Stimulated activated CD8-positive, alpha-beta memory T cell treated with anti-CD3 and anti-CD28 coated beads, Interleukin-4, amount 100 ng/mL, for 48 hours (primary cell): ENCODE measurements around the gene TK1.

Experiments used
- DNase-seq: peaks from one replicate; pipeline ENCODE4 v3.0.0-alpha.2; 2020

The TK1 gene

DNA sequence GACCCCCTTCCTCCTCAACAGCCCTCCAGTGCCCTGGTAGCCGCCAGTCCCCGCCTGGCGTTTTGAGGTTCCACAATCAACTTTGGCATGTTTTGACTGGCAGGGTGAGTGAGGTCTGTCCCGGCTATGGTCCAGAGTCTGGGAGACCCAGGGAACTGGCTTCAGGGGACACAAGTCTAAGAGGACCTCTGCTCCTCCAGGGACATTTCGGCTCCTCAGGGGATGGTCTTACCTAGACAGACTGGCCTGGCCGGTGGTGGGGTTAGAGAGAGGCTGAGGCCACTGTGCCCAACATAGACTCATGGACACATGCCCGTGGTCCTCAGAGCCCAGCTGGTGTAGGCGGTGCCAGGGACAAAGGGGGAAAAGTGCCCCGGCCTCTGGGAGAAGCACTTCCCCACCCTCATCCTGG, 54.1 kb downstream of the TK1 start:
- peak; percentile 52 for DNase-seq

DNA sequence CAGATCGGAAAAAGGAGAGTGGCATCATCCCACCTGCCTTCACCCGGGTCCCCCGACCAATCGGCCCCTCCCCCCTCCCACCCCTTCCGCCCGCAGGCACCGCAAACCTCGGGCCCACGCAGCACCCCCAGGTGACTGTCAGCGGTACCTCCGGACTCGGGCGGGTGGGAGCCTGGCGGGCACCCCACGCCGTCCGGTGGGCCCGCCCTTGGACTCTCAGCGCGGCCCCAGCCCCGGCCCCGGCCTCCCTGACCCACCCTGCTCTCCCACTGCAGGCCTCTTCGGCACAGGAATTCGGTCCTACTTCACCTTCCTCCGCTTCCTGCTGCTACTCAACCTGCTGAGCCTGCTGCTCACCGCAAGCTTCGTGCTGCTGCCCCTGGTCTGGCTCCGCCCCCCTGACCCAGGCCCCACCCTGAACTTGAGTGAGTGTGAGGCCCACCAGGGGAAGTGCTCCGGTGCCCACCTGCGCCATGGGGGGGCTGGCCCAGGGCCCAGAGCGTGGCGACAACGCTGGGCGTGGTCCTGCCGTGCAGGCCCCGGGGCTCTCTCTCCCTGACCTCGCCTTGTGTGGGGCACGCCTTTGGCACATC, 54.7 kb downstream of the TK1 start:
- peak; percentile 83 for DNase-seq

DNA sequence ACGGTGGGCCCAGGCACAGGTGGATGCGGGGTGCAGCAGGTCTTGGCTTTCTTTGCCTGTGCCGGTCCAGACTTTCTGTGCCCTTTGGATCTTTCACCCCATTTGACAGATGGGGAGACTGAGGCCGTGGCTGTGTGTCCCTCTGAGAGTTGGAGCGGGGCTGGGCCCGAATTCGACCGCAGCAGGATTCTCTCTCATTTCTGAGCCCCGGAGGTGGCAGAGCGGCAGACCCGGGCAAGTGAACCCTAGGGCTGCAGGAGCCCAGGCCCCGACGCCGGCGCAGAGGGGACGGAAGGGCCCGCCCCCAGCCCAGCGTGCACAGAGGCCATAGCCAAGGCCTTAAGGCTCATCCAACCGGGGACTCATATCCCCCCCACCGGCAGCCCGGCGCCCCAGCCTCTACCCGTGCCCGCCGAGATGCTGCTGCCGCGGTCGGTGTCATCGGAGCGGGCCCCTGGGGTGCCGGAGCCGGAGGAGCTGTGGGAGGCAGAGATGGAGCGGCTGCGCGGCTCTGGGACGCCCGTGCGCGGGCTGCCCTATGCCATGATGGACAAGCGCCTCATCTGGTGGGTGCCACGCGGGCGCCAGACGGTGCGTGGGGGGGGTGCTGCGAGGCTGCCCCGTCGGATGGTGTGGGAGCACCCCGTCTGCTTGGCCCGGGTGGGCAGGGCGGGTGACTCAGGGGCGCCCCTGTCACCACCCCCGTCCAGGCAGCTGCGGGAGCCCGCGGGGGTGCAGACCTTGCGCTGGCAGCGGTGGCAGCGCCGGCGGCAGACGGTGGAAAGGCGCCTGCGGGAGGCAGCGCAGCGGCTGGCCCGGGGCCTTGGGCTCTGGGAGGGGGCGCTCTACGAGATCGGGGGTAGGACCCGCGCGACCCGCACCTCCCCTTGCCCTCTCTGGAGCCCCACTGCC, 55.4 kb downstream of the TK1 start:
- DNase-seq, result peak; percentile 77

DNA sequence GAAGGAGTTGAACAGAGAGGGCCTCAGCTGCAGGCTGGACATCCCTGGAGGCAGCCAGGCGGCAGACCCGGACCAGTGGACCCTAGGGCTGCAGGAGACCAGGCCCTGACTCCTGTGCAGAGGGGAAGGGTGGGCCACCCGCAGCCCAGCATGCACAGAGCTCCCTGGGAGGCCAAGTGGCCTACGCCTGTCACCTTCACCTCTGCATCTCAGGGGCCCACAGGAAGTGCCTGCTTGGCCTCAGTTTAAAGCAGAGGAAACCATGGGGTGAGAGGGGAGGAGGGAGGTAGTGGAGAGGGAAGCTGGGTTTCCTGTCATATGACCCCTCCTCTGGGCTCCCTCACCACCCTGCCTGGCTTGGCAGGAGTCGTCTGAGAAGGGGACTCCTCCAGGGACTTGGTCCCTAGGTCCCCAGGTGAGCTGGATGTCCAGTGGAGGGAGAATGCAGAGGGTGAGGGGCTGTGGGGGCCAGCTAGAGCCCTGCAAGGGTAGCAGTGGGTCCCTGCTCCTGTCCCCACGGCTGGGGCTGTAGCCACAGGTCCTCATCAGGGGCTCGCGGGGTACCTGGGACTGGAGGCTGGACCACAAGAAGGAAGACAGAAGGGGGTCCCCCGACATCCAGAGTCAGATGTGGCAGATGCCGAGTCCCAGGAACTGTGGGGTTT, 56.3 kb downstream of the TK1 start, which contains the start of gene TMC8:
TSS of gene TMC8 (plus strand) at position 335 of the 665 bp plus-strand sequence. CDS start 818 bp downstream, outside the sequence.
- peak; percentile 81 for DNase-seq

DNA sequence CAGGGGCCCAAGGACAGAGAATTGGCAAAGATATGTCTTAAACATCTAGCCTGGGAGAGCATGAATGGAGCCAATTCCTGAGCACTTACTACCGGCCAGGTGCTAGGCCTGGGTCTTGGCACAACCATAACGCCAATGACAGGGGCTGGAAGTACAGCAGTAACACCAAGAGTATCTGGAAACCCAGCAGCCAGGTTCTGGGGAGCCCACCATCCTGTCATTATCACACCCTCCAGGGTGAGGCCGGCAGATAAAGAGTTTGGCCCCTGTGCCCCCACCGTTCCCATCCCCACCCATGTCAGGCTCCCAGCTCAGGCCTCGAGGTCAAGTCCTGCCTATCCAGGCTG, 56.8 kb downstream of the TK1 start:
- DNase-seq, result no peak

DNA sequence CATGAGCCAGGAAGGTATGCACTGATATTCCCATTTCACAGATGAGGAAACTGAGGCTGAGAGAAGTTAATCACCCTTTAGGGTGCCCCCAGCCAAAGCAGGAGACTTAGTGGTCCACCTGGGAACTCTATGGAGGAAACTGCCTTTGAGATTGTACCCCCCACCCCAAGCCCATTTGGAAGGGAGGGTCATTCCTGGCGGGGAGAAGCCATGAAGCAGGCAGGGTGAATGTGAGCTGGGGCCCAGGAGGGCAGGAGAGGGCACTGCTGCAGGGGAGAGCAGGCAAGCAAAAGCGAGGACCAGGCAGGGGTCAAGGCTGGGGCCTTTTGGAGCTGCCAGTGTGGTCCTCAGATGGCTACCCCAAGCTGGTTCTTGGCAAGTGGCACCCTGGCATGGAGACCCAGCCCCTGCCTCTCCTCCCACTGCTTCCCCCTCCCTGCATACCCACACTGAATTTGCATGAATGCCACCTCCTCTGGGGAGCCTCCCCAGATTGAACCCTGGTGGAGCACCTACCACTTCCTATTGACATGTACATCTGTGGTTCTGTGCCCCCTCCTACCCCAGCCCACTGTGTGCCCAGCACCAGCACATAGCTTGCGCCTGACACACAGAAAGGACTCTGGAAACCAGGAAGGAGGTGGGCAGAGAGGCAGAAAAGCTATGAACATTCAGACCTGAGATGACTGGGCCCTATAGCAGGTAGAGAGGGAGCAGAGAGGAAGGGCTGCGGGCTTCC, 57.3 kb downstream of the TK1 start:
- DNase-seq, result no peak

DNA sequence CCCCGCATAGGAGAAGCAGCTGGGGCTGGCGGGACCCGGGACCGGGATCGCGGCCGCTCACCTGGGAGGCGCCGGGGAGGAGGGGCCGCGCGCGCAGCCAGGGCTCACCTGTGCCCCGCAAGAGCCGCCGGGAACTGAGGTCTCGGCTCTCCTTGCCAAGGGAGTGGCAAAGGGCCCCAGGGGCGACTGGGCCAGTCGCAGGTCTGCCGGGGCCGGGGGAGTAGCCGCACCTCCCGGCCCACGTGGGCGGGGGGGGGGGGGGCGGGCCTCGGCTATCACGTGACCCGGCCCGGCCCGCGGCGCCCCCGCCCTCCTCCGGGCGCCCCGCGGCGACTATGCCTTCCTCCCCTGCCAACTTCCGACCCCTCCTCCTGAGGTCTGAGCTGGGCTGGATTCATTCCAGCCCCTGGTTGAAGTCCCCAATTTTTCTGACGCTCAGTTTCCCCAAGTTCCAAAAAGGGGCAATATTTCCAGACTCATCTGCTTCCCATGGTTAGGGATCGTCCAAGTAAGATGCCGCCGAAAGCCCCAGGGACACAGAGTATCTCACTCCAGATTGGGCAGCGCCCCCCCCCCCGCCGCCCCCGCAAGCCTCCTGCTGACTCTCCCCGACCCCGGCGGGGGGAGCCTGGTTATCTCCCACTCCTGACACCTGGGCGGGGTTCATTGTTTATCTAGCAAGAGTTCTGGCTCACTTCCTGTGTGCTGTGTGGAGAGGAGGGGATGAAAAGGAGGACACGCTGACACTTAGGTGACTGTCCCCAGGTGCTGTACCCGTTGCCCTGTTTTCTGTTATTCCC, 58.1 kb downstream of the TK1 start, which contains the start of gene TMC6:
TSS of gene TMC6 (minus strand) at position 205 of the 800 bp plus-strand sequence. CDS start 1,923 bp downstream, outside the sequence.
- DNase-seq, result peak; percentile 73

DNA sequence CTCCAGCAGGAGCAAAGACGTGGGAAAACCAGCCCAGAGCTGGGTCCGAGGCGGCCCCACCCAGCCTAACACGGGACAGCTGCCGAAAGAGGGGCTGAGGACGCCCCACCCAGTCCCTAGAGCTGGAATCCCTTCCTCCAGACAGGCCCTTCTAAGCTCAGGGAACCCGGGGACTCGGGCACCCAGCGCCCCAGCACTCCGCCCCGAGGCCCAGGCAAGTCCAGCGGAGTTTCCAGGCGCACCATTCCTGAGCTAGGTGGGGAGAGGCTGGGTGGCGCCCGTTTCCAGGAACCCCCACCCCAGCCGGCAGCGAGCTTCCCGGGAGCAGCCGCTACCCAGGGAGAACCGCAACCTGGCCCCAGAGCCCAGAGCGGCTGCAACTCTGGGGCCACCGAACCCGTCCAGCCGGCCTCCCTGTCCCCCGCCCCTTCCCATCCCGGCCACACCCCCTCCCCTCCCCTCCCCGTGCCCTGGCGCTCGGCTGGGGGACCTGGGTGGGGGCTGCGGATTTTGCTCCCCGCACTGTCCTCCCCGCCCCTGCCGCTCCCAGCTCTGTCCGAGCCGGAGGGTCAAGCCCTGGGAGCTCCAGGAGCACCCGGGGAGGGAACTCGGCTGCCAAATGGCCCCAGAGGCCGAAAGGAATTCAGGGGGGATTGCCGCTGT, 58.8 kb downstream of the TK1 start:
- DNase-seq, result no peak

DNA sequence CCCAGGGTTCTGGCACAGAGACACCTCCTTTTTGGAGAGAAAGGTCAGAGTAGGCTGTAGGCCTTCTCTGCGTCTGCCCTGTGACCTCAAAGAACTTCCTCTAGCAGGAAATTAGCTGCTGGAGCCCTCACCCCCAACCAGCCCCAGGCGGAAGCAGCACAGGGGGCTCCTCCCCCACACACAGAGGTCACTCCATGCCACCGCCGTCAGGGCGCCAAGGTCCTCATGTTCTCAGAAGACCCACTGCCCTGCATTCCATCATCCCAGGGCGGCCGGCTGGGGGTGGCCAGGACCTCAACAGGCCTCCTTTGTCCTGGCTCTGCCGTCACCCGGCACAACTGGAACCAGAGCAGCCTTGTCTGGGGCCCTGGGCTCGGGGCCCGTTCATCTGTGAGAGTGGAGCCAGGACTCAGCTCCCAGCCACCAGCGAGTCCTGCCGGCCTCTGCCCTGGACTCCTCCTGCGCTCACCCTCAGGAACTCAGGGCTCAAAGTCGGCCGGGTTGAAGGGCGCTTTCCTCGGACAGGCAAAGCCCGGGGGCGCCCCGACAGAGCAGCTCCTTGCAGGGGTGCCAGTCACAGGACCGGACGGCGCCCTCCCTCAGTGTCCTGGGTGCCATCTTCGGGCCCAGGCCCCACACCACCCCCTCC, 59.5 kb downstream of the TK1 start:
- DNase-seq, result peak; percentile 74

DNA sequence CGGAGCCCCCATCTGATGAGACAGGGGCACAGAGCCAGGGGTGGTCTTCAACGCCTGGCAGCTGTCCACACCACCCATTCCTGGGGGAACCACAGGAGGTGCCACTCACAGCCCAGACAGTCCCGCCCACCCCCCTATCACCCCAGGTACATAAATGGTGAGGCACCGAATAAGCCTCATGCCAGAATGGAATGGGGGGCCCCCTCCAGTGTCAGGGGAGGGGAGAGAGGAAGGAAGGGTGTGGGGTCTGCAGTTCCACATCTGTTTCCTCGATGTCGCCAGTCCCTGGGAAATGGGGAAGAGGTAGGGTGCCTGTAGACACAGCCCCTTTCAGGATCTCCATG, 60.0 kb downstream of the TK1 start:
- no peak for DNase-seq

DNA sequence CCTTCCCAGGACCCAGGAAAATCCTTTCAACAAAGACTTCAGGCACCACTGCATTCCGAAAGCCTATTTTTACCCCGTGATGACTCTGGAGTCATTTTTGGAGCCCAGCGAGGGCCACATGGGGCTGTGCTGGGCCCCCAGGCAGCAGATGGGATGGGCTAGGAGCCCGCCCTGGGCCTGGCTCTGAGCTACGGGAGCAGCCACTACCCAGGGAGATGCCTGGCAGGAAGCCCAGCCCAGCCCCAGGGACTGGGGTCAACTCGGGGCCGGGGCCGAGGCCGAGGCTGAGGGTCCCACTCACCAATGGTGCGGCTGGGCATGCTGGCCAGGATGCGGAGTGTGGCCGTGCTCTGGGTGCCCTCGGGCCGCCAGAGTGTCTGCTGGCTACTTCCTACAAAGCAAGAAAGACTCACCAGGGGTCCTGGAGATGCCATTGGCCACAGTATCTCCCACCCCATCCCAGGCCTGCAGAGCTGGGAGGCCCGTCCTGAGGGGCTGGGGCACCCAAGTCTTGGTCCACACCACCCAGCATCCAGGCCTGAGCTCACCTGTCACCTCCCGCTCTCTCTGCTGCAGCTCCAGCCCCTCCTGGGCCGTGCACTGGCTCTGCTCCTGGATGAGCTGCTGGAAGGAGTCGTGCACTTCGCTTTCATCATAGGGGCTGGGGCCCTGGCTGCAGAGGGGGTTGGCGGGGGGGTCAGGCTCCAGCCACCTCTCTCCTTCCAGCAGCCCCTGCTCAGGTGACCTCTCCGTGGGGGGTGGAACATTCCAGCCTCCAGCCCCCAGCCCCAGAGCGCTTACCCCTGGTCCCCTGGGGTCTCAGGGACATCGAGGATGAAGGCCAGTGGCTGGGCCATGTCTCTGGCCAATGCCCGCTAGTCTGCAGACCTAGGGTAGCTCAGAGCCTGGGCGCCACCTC, 60.6 kb downstream of the TK1 start:
- DNase-seq, result no peak

DNA sequence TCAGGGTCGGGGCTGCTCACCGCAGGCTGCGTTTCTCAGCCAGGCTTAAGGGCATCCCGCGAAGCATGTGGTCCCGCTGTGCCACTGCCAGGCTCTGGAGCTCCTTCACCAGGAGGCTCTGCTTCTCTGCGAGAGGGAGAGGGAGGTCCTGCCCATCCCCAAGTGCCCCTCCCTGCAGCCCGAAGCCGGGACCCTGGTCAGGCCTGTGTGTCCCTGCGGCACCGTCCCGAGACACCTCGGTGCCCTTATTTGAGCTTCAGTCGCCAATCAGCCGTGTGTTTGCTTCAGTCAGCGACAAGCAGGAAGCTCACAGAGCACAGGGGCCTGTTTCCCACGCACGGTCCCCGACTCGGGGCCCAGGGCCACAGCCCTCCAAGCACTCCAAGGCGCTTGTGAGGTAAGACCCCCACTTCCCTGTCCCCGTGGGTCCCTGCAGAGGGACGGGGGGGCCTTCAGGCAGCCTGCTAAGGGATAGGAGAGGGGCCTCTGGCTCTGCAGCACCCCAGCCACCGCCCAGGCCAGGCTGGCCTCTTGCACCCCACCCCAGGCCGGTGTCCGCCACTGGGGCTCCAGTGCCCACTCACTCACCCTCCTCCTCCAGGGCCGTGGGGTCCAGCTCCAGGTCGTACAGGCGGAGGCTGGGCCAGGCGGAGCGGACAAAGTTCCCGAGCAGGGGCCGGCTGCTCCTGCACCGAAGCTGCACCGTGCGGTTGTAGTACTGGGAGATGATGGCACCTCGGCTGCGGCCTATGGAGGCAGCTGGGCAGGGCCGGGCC, 61.5 kb downstream of the TK1 start:
- no peak for DNase-seq

DNA sequence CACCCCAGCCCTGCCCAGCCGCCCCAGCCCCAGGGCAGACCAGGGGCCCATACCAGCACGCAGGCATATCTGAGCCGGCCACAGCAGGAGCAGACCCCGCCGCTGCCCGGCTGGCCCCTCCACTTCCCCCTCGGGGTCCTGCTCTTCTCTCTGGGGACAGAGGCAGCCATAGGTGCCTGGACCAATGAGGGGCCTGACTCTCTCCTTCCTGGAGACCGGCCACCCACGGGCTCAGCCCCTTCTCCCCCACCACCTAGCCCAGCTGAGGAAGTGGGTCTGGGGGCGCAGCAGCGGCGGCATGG, 62.1 kb downstream of the TK1 start:
- no peak for DNase-seq
